HG02884 (cell line): Measurements from ENCODE around the gene SPTB.

Experiments
- ATAC-seq: cut with Tn5 transposase; IDR thresholded peaks from one replicate; pipeline ENCODE4 v1.9.1; 2021; ENCODE audit warnings: mild to moderate bottlenecking, moderate library complexity; ENCODE audit not compliant: unreplicated experiment

SPTB gene

DNA sequence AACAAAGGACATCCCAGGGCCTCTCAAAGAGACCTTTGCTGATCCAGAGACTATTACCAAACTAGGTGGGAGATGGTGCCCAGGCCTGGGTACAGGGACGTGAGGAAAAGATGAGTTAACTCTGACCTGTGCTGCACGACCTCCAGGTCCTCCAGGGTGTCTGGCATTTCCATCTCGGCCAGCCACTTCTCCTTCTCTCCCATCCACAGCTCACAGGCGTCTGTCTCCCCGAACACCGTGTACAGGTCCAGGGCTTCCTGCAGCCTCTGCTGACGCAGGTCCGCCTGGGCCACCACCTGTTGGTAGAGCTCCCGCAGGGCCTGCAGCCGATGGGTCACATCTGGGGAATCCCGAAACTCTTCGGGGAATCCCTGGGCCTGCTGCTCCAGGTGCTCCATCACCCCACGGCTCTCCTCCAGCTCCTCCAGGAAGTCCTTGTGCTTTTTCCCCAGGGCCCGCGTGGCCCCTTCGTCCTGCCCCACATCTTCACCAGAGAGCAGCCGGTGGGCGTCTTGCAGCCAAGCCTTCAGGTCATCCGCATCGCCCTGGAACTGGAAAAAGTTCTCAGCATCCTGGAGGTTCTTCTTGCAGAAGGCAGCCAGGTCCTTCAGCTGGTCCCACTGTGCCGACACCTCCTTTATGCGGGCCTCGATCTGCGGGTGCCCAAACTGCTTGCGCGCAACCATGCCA, 86.7 kb downstream of the SPTB start:
- no peak for ATAC-seq

- no peak for ATAC-seq
Measured at GRCh38 chr14:64792231-64792630, 87.5 kb downstream of the SPTB start.

- no peak for ATAC-seq
Measured at GRCh38 chr14:64790478-64790877, 89.2 kb downstream of the SPTB start.

- ATAC-seq, result no peak
Measured at GRCh38 chr14:64789696-64790095, 90.0 kb downstream of the SPTB start.

DNA sequence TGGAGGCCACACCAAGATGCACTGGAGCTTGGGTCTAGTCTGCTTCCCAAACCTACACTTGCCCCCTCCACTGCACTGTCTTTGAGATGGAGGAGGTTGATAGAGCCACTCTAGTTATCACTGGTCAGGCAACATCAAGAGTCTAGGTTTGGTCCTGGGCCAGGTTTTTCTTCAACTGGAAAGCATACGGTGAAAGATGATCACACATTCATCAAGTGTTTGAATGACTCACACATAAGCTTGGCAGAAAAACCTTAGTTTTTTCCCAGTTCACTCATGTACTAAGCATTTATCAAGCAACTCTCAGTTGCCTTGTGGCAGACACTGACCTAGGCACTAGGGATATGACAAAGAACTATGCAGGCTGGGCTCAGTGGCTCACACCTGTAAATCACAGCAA, 91.0 kb downstream of the SPTB start:
- no peak for ATAC-seq

DNA sequence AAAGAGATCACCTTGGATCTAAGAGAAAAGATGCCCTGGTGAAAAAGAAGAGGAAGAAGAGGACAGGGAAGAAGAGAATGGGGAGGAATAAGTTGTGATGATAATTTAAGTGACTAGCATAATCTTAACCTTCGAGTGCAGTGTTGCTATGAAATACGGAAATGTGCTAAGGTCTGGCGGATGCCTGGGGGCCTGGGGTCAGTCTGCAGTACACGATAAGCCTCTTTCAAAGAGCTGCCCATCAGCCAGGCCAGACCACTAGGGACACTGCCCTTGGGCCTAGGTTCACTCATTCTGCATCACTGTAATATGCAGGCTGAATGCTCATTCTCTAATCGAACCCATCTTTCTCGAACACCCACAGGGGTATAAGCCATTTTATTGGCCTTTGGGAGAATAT, 92.1 kb downstream of the SPTB start:
- no peak for ATAC-seq

- ATAC-seq, result no peak
Measured at GRCh38 chr14:64786296-64787149, 93.2 kb downstream of the SPTB start.

GRCh38 chr14:64784006-64784405, 95.7 kb downstream of the SPTB start:
- no peak for ATAC-seq

- no peak for ATAC-seq
Measured at GRCh38 chr14:64782196-64782595, 97.5 kb downstream of the SPTB start.

GRCh38 chr14:64779472-64779871, 100.2 kb downstream of the SPTB start:
- ATAC-seq, result no peak

DNA sequence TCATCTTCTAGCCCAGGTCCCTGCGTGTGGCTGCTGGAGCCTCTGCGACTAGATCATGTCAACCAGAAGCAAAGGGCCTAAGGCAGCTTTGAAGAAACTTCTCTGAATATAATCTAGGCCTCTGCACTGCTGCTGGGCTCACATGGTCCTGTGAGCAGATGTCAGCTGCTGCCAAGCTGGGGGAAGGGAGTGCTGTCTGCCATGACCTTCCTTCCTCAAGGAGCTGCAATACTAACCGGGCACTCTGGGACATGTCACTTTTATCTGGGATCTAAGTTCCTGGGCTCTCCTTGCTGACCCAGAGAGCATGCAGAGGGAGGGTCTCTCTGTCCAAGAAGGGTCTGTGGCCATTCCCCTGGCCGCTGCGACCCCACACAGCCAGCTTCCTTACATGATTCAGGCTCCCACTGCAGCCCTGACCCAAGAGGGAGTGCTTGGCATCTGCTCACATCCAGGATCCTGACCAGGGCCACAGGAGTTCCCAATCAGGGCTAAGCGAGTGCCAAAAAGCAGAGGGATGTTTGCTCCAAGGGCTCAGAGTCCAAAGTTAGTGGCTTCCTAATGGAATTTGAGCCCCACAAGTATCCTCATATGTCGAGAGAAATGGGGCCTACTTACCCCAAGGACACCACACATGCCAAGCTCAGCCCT, 101.5 kb downstream of the SPTB start:
- ATAC-seq, result no peak

GRCh38 chr14:64777461-64777860, 102.2 kb downstream of the SPTB start:
- no peak for ATAC-seq

DNA sequence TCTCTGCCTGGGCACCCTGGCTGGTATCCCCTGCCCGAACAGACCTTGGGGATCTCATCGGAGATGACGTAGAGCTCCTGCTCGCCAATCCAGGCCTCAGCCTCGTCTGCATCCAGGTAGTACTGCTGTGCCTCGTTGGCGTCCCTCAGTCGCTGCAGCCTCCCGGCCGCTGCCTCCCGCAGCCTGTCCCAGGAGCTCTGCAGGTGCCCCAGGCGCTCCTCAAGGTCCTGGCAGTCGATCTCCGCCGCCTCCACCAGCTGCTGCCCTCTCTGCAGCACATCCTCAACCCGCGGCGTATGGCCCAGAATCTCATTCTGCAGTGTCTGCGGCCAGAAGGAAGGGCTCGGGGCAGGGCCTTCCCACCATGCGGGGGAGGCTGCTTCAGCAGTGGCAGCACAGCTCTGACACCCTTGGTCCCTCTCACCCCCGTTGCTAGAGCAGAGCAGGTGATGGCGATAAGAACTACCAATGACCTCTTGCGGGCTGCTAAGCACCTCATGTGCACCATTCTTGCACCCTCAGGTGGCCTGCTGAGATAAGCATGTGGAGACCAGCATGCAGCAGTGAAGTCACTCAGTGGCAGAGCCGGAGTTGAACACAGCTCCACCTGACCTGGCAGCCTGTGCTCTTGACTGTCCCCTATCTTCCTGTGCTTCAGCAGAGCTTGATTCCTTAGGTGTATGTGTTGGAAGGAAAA, 104.5 kb downstream of the SPTB start:
- no peak for ATAC-seq

GRCh38 chr14:64774272-64774671, 105.4 kb downstream of the SPTB start:
- no peak for ATAC-seq

GRCh38 chr14:64773577-64773976, 106.1 kb downstream of the SPTB start:
- ATAC-seq, result no peak

DNA sequence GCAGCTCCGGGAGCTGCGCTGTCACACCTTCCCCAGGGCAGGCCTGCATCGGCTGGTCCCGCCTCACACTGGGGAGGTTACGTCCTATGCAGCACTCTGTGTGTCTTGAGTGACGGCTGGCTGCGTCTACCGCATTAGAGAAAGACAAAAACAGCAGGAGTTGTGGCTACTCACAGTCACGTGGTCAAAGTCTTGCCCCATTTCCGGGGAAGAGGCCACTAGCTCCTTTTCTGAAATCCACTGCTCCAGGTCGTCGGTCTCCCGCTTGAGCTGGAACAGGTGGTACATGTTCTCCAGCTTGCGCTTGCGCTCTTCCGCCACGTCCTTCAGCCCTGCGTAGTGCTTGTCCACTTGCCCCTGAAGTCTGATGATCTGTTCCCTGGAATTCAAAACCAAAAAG, 106.7 kb downstream of the SPTB start:
- ATAC-seq, result no peak

DNA sequence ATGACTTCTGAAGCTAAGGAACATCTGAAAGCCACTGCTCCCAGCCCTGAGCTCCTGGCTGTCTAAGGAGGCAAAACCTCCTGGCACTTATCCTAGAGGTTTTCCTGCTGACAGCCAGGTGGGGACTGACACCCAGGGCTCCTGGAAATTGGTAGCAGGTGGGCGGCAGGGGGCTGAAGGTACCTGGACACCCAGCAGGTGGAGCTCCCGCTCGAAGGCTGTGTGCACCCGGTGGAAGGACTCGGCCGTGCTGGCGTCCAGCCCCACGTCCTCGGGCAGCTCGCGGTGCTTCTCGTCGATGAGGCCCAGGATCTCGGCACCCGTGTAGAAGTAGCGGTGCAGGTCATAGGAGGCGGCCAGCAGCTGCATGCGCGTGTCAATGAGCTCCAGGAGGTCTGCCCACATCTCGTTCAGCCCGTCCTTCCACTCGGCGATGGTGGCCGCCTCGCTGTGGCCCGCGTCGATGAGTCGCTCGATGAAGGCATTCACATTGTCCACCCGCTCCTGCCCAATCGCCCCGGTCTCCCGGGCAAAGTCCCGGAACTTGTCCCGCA, 107.2 kb downstream of the SPTB start:
- ATAC-seq, result no peak

- no peak for ATAC-seq
Measured at GRCh38 chr14:64771161-64771560, 108.5 kb downstream of the SPTB start.

DNA sequence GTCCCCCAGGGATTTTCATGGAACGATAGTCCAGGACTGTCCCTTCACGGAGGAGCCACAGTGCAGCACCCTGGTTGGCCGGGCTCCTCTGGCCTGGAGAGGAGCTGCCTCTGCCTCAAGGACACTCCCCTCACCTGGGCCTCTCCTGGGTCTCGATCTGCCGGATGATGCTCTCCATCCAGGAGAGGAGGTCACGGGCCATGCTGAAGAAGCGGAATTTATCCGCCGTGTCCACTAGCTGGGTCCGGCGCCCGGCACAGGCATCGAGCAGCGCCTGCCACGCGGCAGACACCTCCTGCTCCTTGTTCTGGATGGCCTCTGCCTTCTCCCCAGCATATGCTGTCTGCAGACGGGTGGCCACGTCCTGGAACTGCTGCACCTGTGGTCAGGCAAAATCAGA, 109.0 kb downstream of the SPTB start:
- no peak for ATAC-seq

DNA sequence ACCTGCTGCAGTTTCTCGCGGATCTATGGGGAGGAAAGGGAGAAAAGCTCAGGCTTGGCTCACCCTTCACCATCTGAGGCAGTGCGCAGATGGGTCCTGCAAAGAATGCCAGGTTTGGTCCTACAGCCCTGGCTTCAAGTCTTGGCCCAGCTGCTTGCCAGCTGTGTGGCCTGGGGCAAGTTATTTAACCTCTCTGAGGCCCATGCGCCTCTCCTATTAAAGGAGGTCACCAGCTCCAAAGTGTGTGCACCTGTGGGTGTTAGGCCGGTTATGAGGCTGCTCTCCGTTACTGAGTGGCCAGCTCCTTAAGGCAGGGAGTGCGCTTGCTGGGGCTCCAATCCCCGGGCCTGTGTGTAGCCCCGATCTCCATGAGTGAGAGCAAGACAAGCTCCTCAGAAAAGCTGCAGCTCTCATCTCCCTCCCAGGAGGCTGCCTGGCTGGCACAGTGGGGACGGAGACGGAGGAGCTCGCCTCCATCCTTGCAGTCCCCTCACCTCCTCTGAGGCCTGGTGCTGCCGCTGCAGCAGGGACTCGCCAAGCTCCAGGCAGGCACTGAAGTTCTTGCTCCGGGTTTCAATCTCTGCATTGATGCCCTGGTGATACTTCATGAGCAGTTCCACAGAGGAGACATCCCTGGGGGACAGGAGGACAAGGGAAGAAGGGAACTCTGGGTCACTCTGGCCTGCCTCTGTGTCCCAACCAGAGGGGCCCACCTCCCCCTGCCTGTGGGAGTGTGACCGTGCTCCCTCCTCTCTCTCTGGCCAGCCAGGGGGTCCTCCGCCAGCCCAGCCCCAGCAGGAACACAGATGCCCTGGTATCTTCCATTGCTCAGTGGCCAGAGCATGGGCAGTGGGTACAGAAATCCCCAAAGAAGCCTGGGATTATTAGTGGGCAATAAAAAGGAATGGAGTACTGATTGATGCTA, 110.3 kb downstream of the SPTB start:
- no peak for ATAC-seq
